Neural progenitor cell (in vitro differentiated cells): ENCODE results near the gene PGAM2.

Experiments
- CTCF ChIP-seq: fragments of 200-600 bp; sonication (generic); IDR thresholded peaks from 2 replicates; pipeline ENCODE4 v1.5.1; 2017; ENCODE audit warnings: antibody characterized with exemption, mild to moderate bottlenecking
- EZH2 ChIP-seq: fragments of 200-600 bp; sonication (generic); IDR thresholded peaks from 2 replicates; pipeline ENCODE4 v1.6.1; 2017; ENCODE audit warnings: antibody characterized with exemption, mild to moderate bottlenecking, moderate library complexity

- TF ChIP-seq CTCF (no peak), EZH2 (no peak)
Observed at GRCh38 chr7:44076101-44076895, 10.9 kb upstream of the PGAM2 start.
